ENCODE measurements around the gene SRSF9. TPM values are rescaled to one million over a fixed set of nuclear protein-coding genes. Genes with fewer than 3 reads are reported as not detected.
A peak's percentile ranks its signal among the peaks of the same experiment; 100 is the strongest.

The SRSF9 gene
- total RNA-seq, 1 experiment from 2014 or later, result 319 TPM

DNA sequence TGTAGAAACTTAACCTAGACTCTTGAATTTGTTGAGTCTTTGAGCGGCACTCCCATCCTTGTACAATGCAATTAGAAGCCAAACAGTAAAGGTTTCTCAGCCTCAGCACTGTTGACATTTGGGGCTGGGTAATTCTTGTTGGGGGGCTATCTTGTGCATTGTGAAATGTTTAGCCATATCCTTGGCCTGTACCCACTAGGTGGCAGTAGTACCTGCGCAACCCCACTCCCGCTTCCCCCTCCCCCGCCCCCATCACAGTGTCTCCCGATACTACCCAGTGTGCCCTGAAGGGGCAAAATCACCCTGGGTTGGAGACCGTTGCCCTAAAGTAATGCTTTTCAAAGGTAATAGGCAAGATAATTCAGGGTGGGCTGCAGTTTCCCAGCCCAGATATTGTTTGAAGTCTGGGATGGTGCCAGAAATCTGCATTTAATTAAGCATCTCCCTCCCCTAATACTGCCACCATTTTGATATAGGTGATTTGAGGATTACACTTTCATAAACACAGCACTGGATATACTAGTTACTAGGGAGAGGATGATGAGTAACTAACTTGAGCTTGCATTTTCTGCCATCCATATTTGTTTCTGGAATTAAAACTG, 29.8 kb downstream of the SRSF9 start:
- POLR2A ChIA-PET (ENCODE audit: unreplicated experiment), result no interaction called here
- no peak overlapping the region for H3K27ac ChIP-seq (ENCODE audit: low read length)
- intact Hi-C loops (cut with micrococcal nuclease), result loop anchor here (1.0 to 5.0 kb wide), 3 partner anchors 29 to 210 kb away; partner anchors contain the start of gene SRSF9
- no peak overlapping the region for H2AFZ ChIP-seq (ENCODE audit: low read length)
- CTCF ChIA-PET, result interaction anchor here (0.6 kb wide), 1 partner anchor 27 kb away, joined by 5 read pairs; no protein-coding TSS in a partner anchor
- peak; percentile 77 for DNase-seq
- H3K4me3 ChIP-seq (ENCODE audit: low read length), result peak overlapping the region; percentile 83
- H3K79me2 ChIP-seq (ENCODE audit: low read length), result peaks cover 62% of the 10 kb centered on the region
- peak; percentile 15; the same call in 1 of the 2 replicates for ATAC-seq
- H3K36me3 ChIP-seq (ENCODE audit: low read depth, low read length), result peaks cover 30% of the 10 kb centered on the region
- H3K9ac ChIP-seq (ENCODE audit: low read length), result peak overlapping the region; percentile 76; the same call in 1 of the 2 replicates
- H3K27me3 ChIP-seq (ENCODE audit: low read length), result no peaks in the 10 kb centered on the region
- H3K9me3 ChIP-seq (ENCODE audit: low read length), result no peaks in the 10 kb centered on the region
- peaks cover 21% of the 10 kb centered on the region for H3K4me1 ChIP-seq (ENCODE audit: insufficient read depth, low read length)
- no peaks in the 10 kb centered on the region for H3F3A ChIP-seq (ENCODE audit: low read length, unreplicated experiment)
- TF ChIP-seq, protein P1, sequence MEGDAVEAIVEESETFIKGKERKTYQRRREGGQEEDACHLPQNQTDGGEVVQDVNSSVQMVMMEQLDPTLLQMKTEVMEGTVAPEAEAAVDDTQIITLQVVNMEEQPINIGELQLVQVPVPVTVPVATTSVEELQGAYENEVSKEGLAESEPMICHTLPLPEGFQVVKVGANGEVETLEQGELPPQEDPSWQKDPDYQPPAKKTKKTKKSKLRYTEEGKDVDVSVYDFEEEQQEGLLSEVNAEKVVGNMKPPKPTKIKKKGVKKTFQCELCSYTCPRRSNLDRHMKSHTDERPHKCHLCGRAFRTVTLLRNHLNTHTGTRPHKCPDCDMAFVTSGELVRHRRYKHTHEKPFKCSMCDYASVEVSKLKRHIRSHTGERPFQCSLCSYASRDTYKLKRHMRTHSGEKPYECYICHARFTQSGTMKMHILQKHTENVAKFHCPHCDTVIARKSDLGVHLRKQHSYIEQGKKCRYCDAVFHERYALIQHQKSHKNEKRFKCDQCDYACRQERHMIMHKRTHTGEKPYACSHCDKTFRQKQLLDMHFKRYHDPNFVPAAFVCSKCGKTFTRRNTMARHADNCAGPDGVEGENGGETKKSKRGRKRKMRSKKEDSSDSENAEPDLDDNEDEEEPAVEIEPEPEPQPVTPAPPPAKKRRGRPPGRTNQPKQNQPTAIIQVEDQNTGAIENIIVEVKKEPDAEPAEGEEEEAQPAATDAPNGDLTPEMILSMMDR (conservative IDR thresholded peaks at IDR 0.05; ENCODE audit: low read depth, low read length), result peak; percentile 87
- no peak for TF ChIP-seq EZH2phosphoT487 (IDR thresholded peaks at IDR 0.05; ENCODE audit: borderline replicate concordance, low read length)
- TF ChIP-seq EZH2 (IDR thresholded peaks at IDR 0.05; ENCODE audit: low read length, unreplicated experiment), result no peak
- H3K9me2 ChIP-seq (replicated peaks; ENCODE audit: low read length), result no peaks in the 10 kb centered on the region
- H3K4me2 ChIP-seq (ENCODE audit: low read length), result peak overlapping the region; percentile 85
- BruUV-seq (replicated peaks), result no TSS peak
- peaks cover 21% of the 10 kb centered on the region for H4K20me1 ChIP-seq (ENCODE audit: low read length)

DNA sequence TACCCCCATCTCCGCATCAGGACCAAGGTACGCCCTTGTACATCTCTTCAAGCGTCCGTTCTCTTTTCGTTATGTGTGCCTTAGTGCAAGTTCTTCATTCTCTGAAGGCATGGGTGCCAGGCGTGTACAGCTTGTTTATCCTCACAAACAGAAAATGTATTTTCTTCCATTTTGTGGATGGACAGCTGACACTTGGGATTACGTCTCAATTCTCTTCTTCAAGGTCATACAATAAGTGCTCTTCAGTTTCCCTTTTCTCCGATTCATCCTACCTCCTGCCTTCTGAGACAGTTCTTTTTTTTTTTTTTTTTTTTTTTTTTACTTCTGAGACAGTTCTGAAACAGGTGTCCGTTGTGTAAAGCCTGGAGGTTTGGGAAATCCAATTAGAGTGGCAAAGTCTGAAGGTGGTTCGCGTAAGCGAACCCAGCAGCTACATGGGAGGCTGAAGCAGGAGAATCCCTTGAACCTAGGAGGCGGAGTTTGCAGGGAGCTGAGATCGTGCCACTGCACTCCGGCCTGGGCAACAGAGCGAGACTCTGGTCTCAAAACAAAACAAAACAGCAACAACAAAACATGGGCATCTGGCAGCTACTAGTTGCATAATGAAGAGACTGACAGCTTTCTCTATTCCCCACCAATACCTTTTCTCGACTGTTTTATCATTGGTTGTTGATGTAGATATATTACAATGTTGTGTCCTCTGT, 30.9 kb downstream of the SRSF9 start:
- Histone ChIP-seq H4K20me1 (ENCODE audit: low read length) (peaks cover 20% of the 10 kb centered on the region), H3K4me1 (ENCODE audit: insufficient read depth, low read length) (peaks cover 15% of the 10 kb centered on the region), H2AFZ (ENCODE audit: low read length) (peak overlapping the region; percentile 51; the same call in 1 of the 2 replicates), H3F3A (ENCODE audit: low read length, unreplicated experiment) (no peaks in the 10 kb centered on the region), H3K4me3 (ENCODE audit: low read length) (peak overlapping the region; percentile 83), H3K36me3 (ENCODE audit: low read depth, low read length) (peaks cover 21% of the 10 kb centered on the region), H3K9me2 (replicated peaks; ENCODE audit: low read length) (no peaks in the 10 kb centered on the region), H3K79me2 (ENCODE audit: low read length) (peaks cover 51% of the 10 kb centered on the region), H3K27ac (ENCODE audit: low read length) (peak overlapping the region; percentile 31), H3K4me2 (ENCODE audit: low read length) (peak overlapping the region; percentile 85), H3K9me3 (ENCODE audit: low read length) (no peaks in the 10 kb centered on the region), H3K27me3 (ENCODE audit: low read length) (no peaks in the 10 kb centered on the region), H3K9ac (ENCODE audit: low read length) (peak overlapping the region; percentile 76)
- DNase-seq (no peak), ATAC-seq (peak; percentile 0; the same call in 1 of the 2 replicates)
- TF ChIP-seq EZH2phosphoT487 (IDR thresholded peaks at IDR 0.05; ENCODE audit: borderline replicate concordance, low read length) (no peak), EZH2 (IDR thresholded peaks at IDR 0.05; ENCODE audit: low read length, unreplicated experiment) (no peak)
- TF ChIP-seq, protein P1 (conservative IDR thresholded peaks at IDR 0.05; ENCODE audit: low read depth, low read length), result no peak
- CTCF ChIA-PET, result no interaction called here
- intact Hi-C loops (cut with micrococcal nuclease), result loop anchor here (1.0 to 5.0 kb wide), 3 partner anchors 30 to 211 kb away; partner anchors contain the start of gene SRSF9
- POLR2A ChIA-PET (ENCODE audit: unreplicated experiment), result no interaction called here
- no TSS peak for BruUV-seq (replicated peaks)
